Psoas muscle (tissue), 8 donors: ENCODE data around the gene MYOC. TPM values are rescaled to one million over a fixed set of nuclear protein-coding genes. Genes with fewer than 3 reads are reported as not detected.
"Not testable (repeated sequence)": the region's sequence is repeated elsewhere in the genome, so short reads cannot be mapped to it uniquely, and the experiment has no call there.

Experiments used
- ATAC-seq, 4 donors: fragments of 200-7000 bp; cut with Tn5 transposase; one replicate each; pipeline ENCODE4 v1.9.1; 2020; ENCODE audit warnings: moderate library complexity in 3 of 4, mild to moderate bottlenecking in 2 of 4
- DNase-seq, 2 donors: peaks; one replicate each; pipeline ENCODE4 v3.0.0-alpha.2; 2020
- H3K27ac ChIP-seq: fragments of 200-600 bp; one replicate; pipeline ENCODE4 v1.8.0; 2022
- H3K27me3 ChIP-seq, 3 donors: fragments of 200-600 bp in 1 of 3; one replicate each; pipeline versions ENCODE4 v1.6.1 to v1.8.0; 2013 to 2022; ENCODE audit warnings: low read length in 2 of 3, mild to moderate bottlenecking in 2 of 3, moderate library complexity in 1 of 3; ENCODE audit not compliant: insufficient read depth in 3 of 3
- H3K36me3 ChIP-seq, 2 donors: fragments of 200-600 bp in 1 of 2; one replicate each; pipeline versions ENCODE4 v1.6.1 to v1.8.0; 2013 to 2022; ENCODE audit warnings: low read depth in 1 of 2, mild to moderate bottlenecking in 1 of 2, moderate library complexity in 1 of 2; ENCODE audit not compliant: insufficient read depth in 1 of 2
- H3K4me1 ChIP-seq: fragments of 200-600 bp; one replicate; pipeline ENCODE4 v1.8.0; 2022
- H3K4me3 ChIP-seq: fragments of 200-600 bp; one replicate; pipeline ENCODE4 v1.8.0; 2022; ENCODE audit warnings: mild to moderate bottlenecking
- H3K9me3 ChIP-seq: fragments of 200-600 bp; one replicate; pipeline ENCODE4 v1.8.0; 2022
- WGBS, 3 donors: extraction: QIAGEN DNeasy Blood & Tissue Kit; methylation state at CpG; one replicate each; pipeline versions ENCODE4 v1.1.6 to v1.1.7; 2013; 5-methylcytosine and 5-hydroxymethylcytosine counted together
- intact Hi-C, 2 donors: fragments of 100-400 bp; cut with DNase I; formaldehyde crosslinking; loops; one replicate each; pipeline versions ENCODE4 v1.11.0 to v1.14.2; 2022
- long read RNA-seq, 2 donors: library from polyadenylated mRNA; unstranded; transcript quantifications; one replicate each; pipeline ENCODE4 v2.0.0, GENCODE V29; 2021
- polyA plus RNA-seq, 3 donors: library from polyadenylated mRNA; stranded (reverse); fragments of 200-250 nt; gene quantifications; one replicate each; pipeline ENCODE4 v1.2.3, GENCODE V29; 2013
- total RNA-seq, 4 donors: library from RNA; stranded (reverse); fragmentation: NEBNext Ultra II Directional in 2 of 4; extraction: Animal tissue kit (Norgen Biotek cat#: 25700) in 2 of 4; gene quantifications; one replicate each; pipeline versions ENCODE4 v1.2.1 to v1.2.4, GENCODE V29; 2021 to 2023
- TF ChIP-seq, protein P1 (sequence below): fragments of 200-600 bp; IDR thresholded peaks from one replicate; pipeline ENCODE4 v1.8.0; 2022; ENCODE audit warnings: antibody characterized with exemption
- donor health status: healthy with polysubstance abuse.
- donor health status: DM: no; HTN: no; CAD: no; lungs with moderate emphysema.
- donor health status: Bipolar disorder and iron deficiency.
- donor health status: healthy.
- donor health status: DM: yes; HTN: yes; CAD: no.
- donor health status: DM: no; HTN: no; CAD: no.
- donor health status: DM: no; HTN: no; CAD: no.
- donor health status: DM: yes; HTN: yes; CAD: no.

MYOC gene
- total RNA-seq, result 10 to 100 TPM in 1 of 4 donors, 1 to 10 TPM in 3; 3.1 to 12.6 (median 5.1) TPM
- 1 to 10 TPM; 1.1 to 2.4 (median 1.5) TPM for polyA plus RNA-seq
- long read RNA-seq, donor 1, partial matches to known transcripts, result 0 of 2 reads
- long read RNA-seq, donor 1, other reads (novel, unspliced or antisense), result 0 of 2 reads
- long read RNA-seq, donor 2, transcript MYOC-201 (3 exons, 2,095 nt), result major isoform, 21 of 21 reads
- long read RNA-seq, donor 2, partial matches to known transcripts, result 0 of 21 reads
- long read RNA-seq, donor 2, other reads (novel, unspliced or antisense), result 0 of 21 reads

GRCh38 chr1:171652234-171652822, at the start of gene MYOC:
Gene MYOC (minus strand): TSS chr1:171652688. CDS start chr1:171652611, 77 bp downstream.
- intact Hi-C loops, result no loop called here
- no peaks in the 10 kb centered on the region for H3K36me3 ChIP-seq
- no peak within 1 kb of the TSS for H3K27ac ChIP-seq
- TF ChIP-seq, protein P1, sequence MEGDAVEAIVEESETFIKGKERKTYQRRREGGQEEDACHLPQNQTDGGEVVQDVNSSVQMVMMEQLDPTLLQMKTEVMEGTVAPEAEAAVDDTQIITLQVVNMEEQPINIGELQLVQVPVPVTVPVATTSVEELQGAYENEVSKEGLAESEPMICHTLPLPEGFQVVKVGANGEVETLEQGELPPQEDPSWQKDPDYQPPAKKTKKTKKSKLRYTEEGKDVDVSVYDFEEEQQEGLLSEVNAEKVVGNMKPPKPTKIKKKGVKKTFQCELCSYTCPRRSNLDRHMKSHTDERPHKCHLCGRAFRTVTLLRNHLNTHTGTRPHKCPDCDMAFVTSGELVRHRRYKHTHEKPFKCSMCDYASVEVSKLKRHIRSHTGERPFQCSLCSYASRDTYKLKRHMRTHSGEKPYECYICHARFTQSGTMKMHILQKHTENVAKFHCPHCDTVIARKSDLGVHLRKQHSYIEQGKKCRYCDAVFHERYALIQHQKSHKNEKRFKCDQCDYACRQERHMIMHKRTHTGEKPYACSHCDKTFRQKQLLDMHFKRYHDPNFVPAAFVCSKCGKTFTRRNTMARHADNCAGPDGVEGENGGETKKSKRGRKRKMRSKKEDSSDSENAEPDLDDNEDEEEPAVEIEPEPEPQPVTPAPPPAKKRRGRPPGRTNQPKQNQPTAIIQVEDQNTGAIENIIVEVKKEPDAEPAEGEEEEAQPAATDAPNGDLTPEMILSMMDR, result no peak
- WGBS, 3 donors, result 32 to 55% (median 38%) methylated on average over 8 of the region's 8 CpGs
- ATAC-seq (peak in 1 of 4 donors; percentile 28), DNase-seq (no peak)
- peaks cover 25% of the 10 kb centered on the region for H3K4me1 ChIP-seq
- no peaks in the 10 kb centered on the region for H3K27me3 ChIP-seq
- no peaks in the 10 kb centered on the region for H3K9me3 ChIP-seq
- H3K4me3 ChIP-seq, result no peak within 1 kb of the TSS

DNA sequence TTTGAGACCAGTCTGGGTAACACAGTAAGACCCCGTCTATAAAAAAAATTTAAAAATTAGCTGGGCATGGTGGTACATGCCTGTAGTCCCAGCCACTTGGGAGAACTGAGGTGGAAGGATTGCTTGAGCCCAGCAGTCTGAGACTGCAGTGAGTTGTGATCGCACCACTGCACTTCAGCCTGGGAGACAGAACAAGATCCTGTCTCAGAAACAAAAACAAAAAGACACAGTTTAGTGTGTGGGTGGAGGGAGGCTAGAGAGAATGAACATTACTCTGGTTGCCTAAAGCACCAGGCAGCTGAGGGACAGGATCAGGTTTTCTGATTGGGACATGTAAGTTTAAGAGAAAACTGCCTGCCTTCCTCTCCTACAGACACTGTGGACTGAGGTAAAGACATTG, 47.0 kb upstream of the MYOC start:
- Histone ChIP-seq H3K4me3 (no peak overlapping the region), H3K4me1 (no peaks in the 10 kb centered on the region), H3K9me3 (no peaks in the 10 kb centered on the region), H3K27me3 (no peaks in the 10 kb centered on the region), H3K36me3 (peaks cover 0 to 39% of the 10 kb centered on the region in 2 donors), H3K27ac (no peak overlapping the region)
- DNase-seq, result no peak
- TF ChIP-seq, protein P1, result no peak
- intact Hi-C loops, result no loop called here
- ATAC-seq, result no peak
- 83 to 87% (median 87%) methylated on average over 2 of the region's 2 CpGs for WGBS, 3 donors

- DNase-seq, H3K27me3 ChIP-seq, ATAC-seq, intact Hi-C loops, H3K4me1 ChIP-seq, H3K9me3 ChIP-seq, H3K27ac ChIP-seq, H3K4me3 ChIP-seq, H3K36me3 ChIP-seq: not testable (repeated sequence)
- WGBS, 3 donors, result 90 to 97% (median 95%) methylated on average over 13 to 14 of the region's 14 CpGs
Measured at GRCh38 chr1:171695772-171696171, 43.3 kb upstream of the MYOC start.

DNA sequence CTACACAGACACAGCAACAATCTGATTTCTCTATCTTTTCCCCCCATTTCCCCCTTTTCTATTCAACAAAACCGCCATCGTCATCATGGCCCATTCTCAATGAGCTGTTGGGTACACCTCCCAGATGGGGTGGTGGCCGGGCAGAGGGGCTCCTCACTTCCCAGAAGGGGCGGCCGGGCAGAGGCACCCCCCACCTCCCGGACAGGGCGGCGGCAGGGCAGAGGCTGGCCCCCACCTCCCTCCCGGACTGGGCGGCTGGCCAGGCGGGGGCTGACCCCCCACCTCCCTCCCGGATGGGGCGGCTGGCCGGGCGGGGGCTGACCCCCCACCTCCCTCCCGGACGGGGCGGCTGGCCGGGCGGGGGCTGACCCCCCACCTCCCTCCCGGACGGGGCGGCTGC, 41.1 kb upstream of the MYOC start:
- not testable (repeated sequence) for ATAC-seq, DNase-seq
- 96 to 100% (median 97%) methylated on average over 4 to 11 of the region's 23 CpGs for WGBS, 3 donors

GRCh38 chr1:171683870-171684269, 31.4 kb upstream of the MYOC start:
- Histone ChIP-seq H3K4me1 (no peaks in the 10 kb centered on the region), H3K9me3 (no peaks in the 10 kb centered on the region), H3K27me3 (no peaks in the 10 kb centered on the region), H3K4me3 (no peak overlapping the region), H3K27ac (no peak overlapping the region), H3K36me3 (no peaks in the 10 kb centered on the region)
- intact Hi-C loops, result no loop called here
- WGBS, 3 donors, result 62 to 85% (median 81%) methylated on average over 8 of the region's 8 CpGs
- ATAC-seq (no peak), DNase-seq (no peak)
- TF ChIP-seq, protein P1, result no peak

More for the DNA sequence above, 41.1 kb upstream of the MYOC start:
- H3K4me3 ChIP-seq, H3K27me3 ChIP-seq, intact Hi-C loops, H3K27ac ChIP-seq, H3K36me3 ChIP-seq, H3K4me1 ChIP-seq, H3K9me3 ChIP-seq: not testable (repeated sequence)
